Esophagus squamous epithelium (tissue), 5 donors: ENCODE measurements around the gene UBE2Q1. TPM values are rescaled to one million over a fixed set of nuclear protein-coding genes. Genes with fewer than 3 reads are reported as not detected.
A peak's percentile ranks its signal among the peaks of the same experiment; 100 is the strongest.
"Not testable (repeated sequence)": the region's sequence is repeated elsewhere in the genome, so short reads cannot be mapped to it uniquely, and the experiment has no call there.

Experiments
- DNase-seq: peaks from one replicate; lab custom pipeline; 2025; lab: John Stamatoyannopoulos, UW
- H3K27ac ChIP-seq, 4 donors: fragments of 200-600 bp; sonication (generic); one replicate each; pipeline ENCODE4 v1.5.1; 2016 to 2019; ENCODE audit warnings: mild to moderate bottlenecking in 1 of 4
- H3K27me3 ChIP-seq, 4 donors: fragments of 200-600 bp; sonication (generic); 1 replicate in 3 of 4; 2 replicates in 1 of 4; pipeline versions ENCODE4 v1.5.1 to v1.6.0; 2017 to 2021; ENCODE audit warnings: antibody characterized with exemption in 1 of 4
- H3K36me3 ChIP-seq, 3 donors: fragments of 200-600 bp; sonication (generic); one replicate each; pipeline ENCODE4 v1.5.1; 2016 to 2019
- H3K4me1 ChIP-seq, 3 donors: fragments of 200-600 bp; sonication (generic); one replicate each; pipeline ENCODE4 v1.5.1; 2017 to 2019
- H3K4me3 ChIP-seq, 4 donors: fragments of 200-600 bp; sonication (generic); 1 replicate in 3 of 4; 2 replicates in 1 of 4; pipeline ENCODE4 v1.5.1; 2016 to 2019; ENCODE audit warnings: mild to moderate bottlenecking in 2 of 4, moderate library complexity in 1 of 4
- H3K9me3 ChIP-seq, 3 donors: fragments of 200-600 bp; sonication (generic); one replicate each; pipeline ENCODE4 v1.5.1; 2016 to 2019
- CTCF ChIP-seq, 6 experiments: fragments of 450-650 bp in 4 of 6; fragments of 200-600 bp in 2 of 6; sonication (generic) in 2 of 6; IDR thresholded peaks; one replicate each; pipeline ENCODE4 v1.5.1; 2016 to 2019; ENCODE audit warnings: antibody characterized with exemption in 6 of 6, mild to moderate bottlenecking in 4 of 6, moderate library complexity in 4 of 6
- POLR2A ChIP-seq, 4 donors: fragments of 450-650 bp; IDR thresholded peaks; one replicate each; pipeline ENCODE4 v1.6.1; 2017; ENCODE audit warnings: antibody characterized with exemption in 4 of 4, mild to moderate bottlenecking in 4 of 4, moderate library complexity in 3 of 4
- WGBS, 2 donors: methylation state at CpG; one replicate each; pipeline ENCODE4 v1.1.5; 2018; 5-methylcytosine and 5-hydroxymethylcytosine counted together
- intact Hi-C: fragments of 100-400 bp; cut with DNase I; formaldehyde crosslinking; loops from one replicate; pipeline ENCODE4 v1.15.0; 2022
- total RNA-seq, 4 donors: library from RNA; depleted of rRNA; stranded (reverse); fragments of >200 nt; gene quantifications; one replicate each; pipeline ENCODE4 v1.1.0, GENCODE V29; 2016
- donor health status: DM: yes; HTN: yes; CAD: no.

The UBE2Q1 gene
- total RNA-seq, 4 donors from 2014 or later = 17.8 to 27.9 (median 24.3) TPM

- H3K27ac ChIP-seq = no peak overlapping the region
- DNase-seq = no peak
- intact Hi-C loops = no loop called here
- H3K9me3 ChIP-seq = no peaks in the 10 kb centered on the region
- no peaks in the 10 kb centered on the region for H3K4me1 ChIP-seq
- WGBS, 2 donors = 51% methylated on average over 11 of the region's 11 CpGs
- peaks cover 0 to 2% (median 0%) of the 10 kb centered on the region in 4 donors for H3K27me3 ChIP-seq
- TF ChIP-seq CTCF (IDR thresholded peaks at IDR 0.05) (peak in 5 of 6 experiments; percentile 31 to 66 (median 42)), POLR2A (IDR thresholded peaks at IDR 0.05) (no peak)
- H3K36me3 ChIP-seq = no peaks in the 10 kb centered on the region
- H3K4me3 ChIP-seq = no peak overlapping the region
Observed at GRCh38 chr1:154533952-154534844, 24.3 kb downstream of the UBE2Q1 start.

GRCh38 chr1:154531950-154532349 lies 26.5 kb downstream of the UBE2Q1 start:
- intact Hi-C loops, DNase-seq, H3K27ac ChIP-seq, H3K9me3 ChIP-seq, H3K27me3 ChIP-seq, H3K36me3 ChIP-seq, H3K4me1 ChIP-seq, H3K4me3 ChIP-seq: not testable (repeated sequence)
- 95% methylated on average over 11 of the region's 13 CpGs; no CpG with 5 or more reads in 1 of the 2 donors for WGBS, 2 donors

DNA sequence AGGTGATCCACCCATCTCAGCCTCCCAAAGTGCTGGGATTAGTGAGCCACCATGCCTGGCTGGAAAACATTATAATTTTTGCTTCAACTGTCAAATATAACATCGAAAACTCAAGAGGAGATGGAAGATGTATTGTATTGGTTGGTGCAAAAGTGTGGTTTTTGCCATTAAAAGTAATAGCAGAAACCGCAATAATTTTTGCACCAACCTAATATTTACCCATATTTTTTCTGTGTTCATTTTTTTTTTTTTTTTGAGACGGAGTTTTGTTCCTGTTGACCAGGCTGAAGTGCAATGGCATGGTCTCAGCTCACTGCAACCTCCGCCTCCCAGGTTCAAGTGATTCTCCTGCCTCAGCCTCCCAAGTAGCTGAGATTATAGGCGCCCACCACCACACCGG lies 29.2 kb downstream of the UBE2Q1 start:
- Histone ChIP-seq H3K4me1 (no peaks in the 10 kb centered on the region), H3K4me3 (no peak overlapping the region), H3K9me3 (no peaks in the 10 kb centered on the region), H3K27ac (no peak overlapping the region), H3K27me3 (no peaks in the 10 kb centered on the region), H3K36me3 (no peaks in the 10 kb centered on the region)
- DNase-seq = no peak
- intact Hi-C loops = no loop called here
- TF ChIP-seq POLR2A (IDR thresholded peaks at IDR 0.05) = no peak
- TF ChIP-seq CTCF (IDR thresholded peaks at IDR 0.05) = no peak
- WGBS, 2 donors = 88 to 92% methylated on average over 6 of the region's 6 CpGs

GRCh38 chr1:154527192-154527591 lies 31.3 kb downstream of the UBE2Q1 start:
- Histone ChIP-seq H3K27me3 (no peaks in the 10 kb centered on the region), H3K36me3 (no peaks in the 10 kb centered on the region), H3K9me3 (no peaks in the 10 kb centered on the region), H3K27ac (no peak overlapping the region), H3K4me1 (no peaks in the 10 kb centered on the region), H3K4me3 (no peak overlapping the region)
- 72 to 77% methylated on average over 6 of the region's 6 CpGs for WGBS, 2 donors
- TF ChIP-seq POLR2A (IDR thresholded peaks at IDR 0.05) (no peak), CTCF (IDR thresholded peaks at IDR 0.05) (no peak)
- intact Hi-C loops = no loop called here
- no peak for DNase-seq

DNA sequence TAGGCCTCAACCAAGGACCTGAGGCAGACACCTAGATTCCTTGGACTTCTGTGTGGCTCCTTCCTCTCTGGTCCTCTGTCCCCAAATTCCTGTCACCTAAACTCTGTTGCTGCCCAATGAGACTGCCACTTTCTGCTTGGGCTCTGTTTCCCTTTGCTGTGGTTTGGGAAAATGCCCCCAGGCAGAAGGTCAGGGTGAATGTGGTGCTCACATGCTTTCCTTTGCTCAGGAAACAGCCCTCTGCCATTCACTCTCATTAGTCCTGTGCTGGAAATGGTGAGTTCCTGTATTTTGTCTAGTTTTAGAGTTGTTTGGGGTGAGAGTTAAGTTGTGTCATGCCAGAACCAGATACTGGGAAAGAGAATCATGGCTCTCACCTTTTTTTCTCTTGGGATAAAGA lies 33.6 kb downstream of the UBE2Q1 start:
- Histone ChIP-seq H3K4me1 (peaks cover 2 to 19% (median 4%) of the 10 kb centered on the region in 3 donors), H3K4me3 (no peak overlapping the region), H3K36me3 (no peaks in the 10 kb centered on the region), H3K27me3 (no peaks in the 10 kb centered on the region), H3K27ac (no peak overlapping the region), H3K9me3 (no peaks in the 10 kb centered on the region)
- no peak for DNase-seq
- TF ChIP-seq CTCF (IDR thresholded peaks at IDR 0.05) = no peak
- TF ChIP-seq POLR2A (IDR thresholded peaks at IDR 0.05) = no peak
- intact Hi-C loops = no loop called here
